ENCODE results near the gene MRPL48. TPM values are rescaled to one million over a fixed set of nuclear protein-coding genes. Genes with fewer than 3 reads are reported as not detected.

The MRPL48 gene
- total and polyA plus RNA-seq, 10 of the 15 experiments (the other 5 are each of a cell fraction or from before 2014, with no cell fraction given): 46.7 to 159 (median 83.4) TPM

- Histone ChIP-seq H3K36me3 (ENCODE audit: control insufficient read depth in 2 of 2, insufficient read depth in 2 of 2, low read length in 1 of 2) (peaks cover 0 to 2% of the 10 kb centered on the region in 2 experiments; a peak in 2 of 4 replicates), H2AFZ (ENCODE audit: control insufficient read depth, low read depth, low read length) (peak overlapping the region; percentile 92), H3K27ac (ENCODE audit: control insufficient read depth, insufficient read depth) (peak overlapping the region; percentile 78), H3K4me1 (ENCODE audit: control insufficient read depth, insufficient read depth, low read length) (no peaks in the 10 kb centered on the region; the same call in 1 of the 2 replicates), H3K79me2 (ENCODE audit: control insufficient read depth, insufficient read depth, low read length) (peaks cover 47% of the 10 kb centered on the region), H3K9ac (ENCODE audit: control insufficient read depth, insufficient read depth, low read length) (peak overlapping the region; percentile 84), H3K27me3 (replicated peaks in 1 of 2; ENCODE audit: control insufficient read depth in 2 of 2, insufficient read depth in 2 of 2, low read length in 1 of 2) (no peaks in the 10 kb centered on the region), H3K4me3 (peak overlapping the region; percentile 98), H3K9me3 (replicated peaks; ENCODE audit: control insufficient read depth, insufficient read depth, low read length) (no peaks in the 10 kb centered on the region), H4K20me1 (ENCODE audit: control insufficient read depth, insufficient read depth) (no peaks in the 10 kb centered on the region), H3K4me2 (ENCODE audit: control insufficient read depth, insufficient read depth) (peak overlapping the region; percentile 79)
- ChIA-PET RAD21 (ENCODE audit: unreplicated experiment) (interaction anchor here (3.3 kb wide), 1 partner anchor 19 kb away, joined by 37 read pairs; no protein-coding TSS in a partner anchor), CTCF (interaction anchor here (1.1 to 4.2 kb wide), 4 partner anchors 19 to 99 kb away, joined by 3 to 41 read pairs (median 3); no protein-coding TSS in a partner anchor), POLR2A (interaction anchor here (1.4 to 8.1 kb wide), 5 partner anchors 9 to 222 kb away, joined by 4 to 106 read pairs (median 5); partner anchors contain the start of genes MRPL48 and UCP2), SMC1A (ENCODE audit: uncharacterized antibody, unreplicated experiment) (interaction anchor here (0.9 to 5.5 kb wide), 5 partner anchors 15 to 134 kb away, joined by 3 to 53 read pairs (median 4); partner anchors contain the start of gene MRPL48)
- in situ Hi-C loops (cut with MboI): no loop called here
- no peak for FAIRE-seq
- TF ChIP-seq ASH2L (IDR thresholded peaks at IDR 0.05; ENCODE audit: borderline replicate concordance, low read depth): no peak
- no peak for TF ChIP-seq HDGF (IDR thresholded peaks at IDR 0.05)
- peak; percentile 12; the same call in 1 of the 2 replicates for TF ChIP-seq ZBTB40 (IDR thresholded peaks at IDR 0.05; ENCODE audit: borderline replicate concordance)
- peak in 1 of 2 experiments; percentile 22; a peak in 1 of 3 replicates for TF ChIP-seq EGR1 (IDR thresholded peaks at IDR 0.05; ENCODE audit: borderline replicate concordance in 1 of 2, low read depth in 2 of 2, low read length in 2 of 2)
- TF ChIP-seq YY1 (IDR thresholded peaks at IDR 0.05; ENCODE audit: low read depth, low read length): 0 out of 2 replicates have a peak, but pooled peaks have one; percentile 16
- no peak for TF ChIP-seq TCF7 (IDR thresholded peaks at IDR 0.05; ENCODE audit: borderline replicate concordance)
- TF ChIP-seq RUNX3 (IDR thresholded peaks at IDR 0.05; ENCODE audit: low read length): peak; percentile 8; the same call in 1 of the 2 replicates
- DNase-seq (ENCODE audit: low read depth, low spot score): no peak
- under 1% methylated on average over 37 of the region's 44 CpGs for WGBS (ENCODE audit: insufficient coverage, insufficient replicate concordance, low lambda C conversion rate, missing lambda C conversion rate)
- peak; percentile 37 for ATAC-seq
- intact Hi-C loops (cut with micrococcal nuclease; ENCODE audit: unreplicated experiment): no loop called here
- no TSS peak for BruUV-seq (replicated peaks)
These were observed 27.5 kb upstream of the MRPL48 start for GRCh38 chr11:73760135-73760678.
